Stimulated activated naive CD8-positive, alpha-beta T cell treated with anti-CD3 and anti-CD28 coated beads, Interleukin-15, Interleukin-2, amounts not matched to agents 100 ng/mL and 50 ng/mL, for 24 hours (primary cell): ENCODE results near the gene ANKRD60.

Experiments used
- H3K27ac Mint-ChIP-seq: one replicate; pipeline ENCODE4 v1.8.0; 2021; ENCODE audit warnings: mild to moderate bottlenecking, mixed read lengths
- H3K27me3 Mint-ChIP-seq: one replicate; pipeline ENCODE4 v1.8.0; 2021; ENCODE audit warnings: mixed read lengths
- H3K36me3 Mint-ChIP-seq: one replicate; pipeline ENCODE4 v1.8.0; 2021; ENCODE audit warnings: low read depth, mixed read lengths
- H3K4me1 Mint-ChIP-seq: one replicate; pipeline ENCODE4 v1.8.0; 2021; ENCODE audit warnings: low read depth, mixed read lengths
- H3K4me3 Mint-ChIP-seq: one replicate; pipeline ENCODE4 v1.8.0; 2021; ENCODE audit warnings: mild to moderate bottlenecking, mixed read lengths
- H3K9me3 Mint-ChIP-seq: one replicate; pipeline ENCODE4 v1.8.0; 2021; ENCODE audit warnings: mixed read lengths

ANKRD60 gene

DNA sequence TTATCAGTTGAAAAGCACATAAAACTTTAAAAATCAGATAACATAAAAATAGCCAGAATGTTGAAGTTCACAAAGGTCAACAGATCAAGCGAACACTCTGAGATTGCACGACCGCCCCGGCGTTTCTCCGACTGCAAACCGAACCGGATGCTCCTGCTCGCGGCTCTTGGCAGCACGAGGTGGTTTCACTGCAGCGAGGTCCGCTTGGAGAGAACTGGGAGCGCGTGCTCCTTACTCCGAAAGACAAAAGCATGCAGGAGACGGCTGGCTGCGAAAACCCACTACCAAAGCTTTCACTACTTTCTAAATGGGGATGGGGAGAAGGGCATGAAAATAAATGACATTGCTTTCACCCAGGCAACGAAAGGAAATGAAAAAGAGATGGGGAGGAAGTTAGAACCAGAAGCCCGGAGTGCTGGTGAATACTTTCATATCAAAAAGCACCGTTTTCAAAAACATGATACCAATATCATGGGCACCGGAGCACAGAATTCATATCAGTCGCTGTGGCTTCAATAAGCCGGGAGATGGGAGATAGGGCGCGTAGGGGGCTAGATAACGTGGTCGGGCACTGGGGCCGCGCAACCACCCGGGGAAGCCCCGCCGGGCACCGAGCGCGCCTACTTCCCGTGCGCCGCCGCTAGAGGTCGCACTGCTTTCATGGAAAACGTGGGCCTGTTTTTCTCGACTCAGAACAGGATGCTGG is 8.3 kb upstream of the ANKRD60 start:
- H3K27me3 Mint-ChIP-seq = no peaks in the 10 kb centered on the region
- H3K4me1 Mint-ChIP-seq = peaks cover 45% of the 10 kb centered on the region
- H3K27ac Mint-ChIP-seq = peak overlapping the region; percentile 94
- peak overlapping the region; percentile 84 for H3K4me3 Mint-ChIP-seq
- no peaks in the 10 kb centered on the region for H3K9me3 Mint-ChIP-seq
- H3K36me3 Mint-ChIP-seq = peaks cover 21% of the 10 kb centered on the region

DNA sequence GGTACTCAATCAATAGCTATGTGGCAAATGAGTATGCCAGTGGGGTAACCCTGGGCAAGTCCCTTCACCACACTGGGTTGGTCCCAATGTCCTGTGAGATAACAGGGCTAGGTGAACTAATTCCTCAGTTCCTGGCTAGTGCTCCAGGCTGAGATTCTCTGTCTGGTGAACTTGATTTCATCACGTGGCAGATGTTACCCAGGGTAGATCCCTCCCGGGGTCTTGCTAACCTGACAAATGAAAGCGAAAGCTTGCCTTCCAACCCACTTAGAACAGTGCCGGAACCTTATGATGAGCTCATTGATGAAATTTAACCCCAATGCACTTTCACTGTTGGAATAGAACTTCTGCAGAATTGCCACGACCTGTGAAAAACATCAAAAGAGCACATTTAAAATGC is 6.6 kb upstream of the ANKRD60 start:
- H3K27ac Mint-ChIP-seq = peak overlapping the region; percentile 78
- peaks cover 6% of the 10 kb centered on the region for H3K27me3 Mint-ChIP-seq
- no peaks in the 10 kb centered on the region for H3K9me3 Mint-ChIP-seq
- peaks cover 46% of the 10 kb centered on the region for H3K4me1 Mint-ChIP-seq
- peak overlapping the region; percentile 33 for H3K4me3 Mint-ChIP-seq
- peaks cover 30% of the 10 kb centered on the region for H3K36me3 Mint-ChIP-seq

DNA sequence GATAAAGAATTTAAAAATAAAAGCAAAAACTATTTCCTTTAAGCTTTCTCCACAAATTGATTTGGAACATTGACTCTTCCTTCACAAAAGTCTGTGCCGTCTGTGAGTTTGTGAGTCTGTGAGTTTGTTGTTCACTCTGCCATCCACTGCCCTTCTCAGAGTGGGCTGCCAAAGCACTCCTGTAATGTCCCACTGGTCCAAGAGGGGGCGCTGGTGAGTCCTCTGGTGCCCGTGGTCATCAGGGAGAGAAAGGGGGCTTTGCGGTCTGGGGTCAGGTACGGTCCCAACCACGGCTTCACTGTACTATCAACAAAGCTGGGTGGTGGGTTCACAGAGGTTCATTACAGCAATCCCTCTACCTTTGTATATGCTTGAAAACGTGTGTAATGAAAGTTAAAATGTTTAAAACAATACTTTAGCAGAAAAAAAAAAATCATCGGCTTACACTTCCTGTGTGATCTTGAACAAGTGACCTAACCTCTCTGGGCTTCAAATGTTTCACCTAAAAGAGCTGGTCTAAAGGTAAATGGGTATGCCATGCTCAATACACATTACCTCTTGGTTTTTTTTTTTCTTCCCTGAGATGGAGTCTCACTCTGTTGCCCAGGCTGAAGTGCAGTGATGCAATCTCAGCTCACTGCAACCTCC is 5.6 kb upstream of the ANKRD60 start:
- Mint-ChIP-seq H3K36me3 (peaks cover 37% of the 10 kb centered on the region), H3K4me1 (peaks cover 56% of the 10 kb centered on the region), H3K27ac (no peak overlapping the region), H3K9me3 (no peaks in the 10 kb centered on the region), H3K27me3 (peaks cover 16% of the 10 kb centered on the region), H3K4me3 (no peak overlapping the region)

DNA sequence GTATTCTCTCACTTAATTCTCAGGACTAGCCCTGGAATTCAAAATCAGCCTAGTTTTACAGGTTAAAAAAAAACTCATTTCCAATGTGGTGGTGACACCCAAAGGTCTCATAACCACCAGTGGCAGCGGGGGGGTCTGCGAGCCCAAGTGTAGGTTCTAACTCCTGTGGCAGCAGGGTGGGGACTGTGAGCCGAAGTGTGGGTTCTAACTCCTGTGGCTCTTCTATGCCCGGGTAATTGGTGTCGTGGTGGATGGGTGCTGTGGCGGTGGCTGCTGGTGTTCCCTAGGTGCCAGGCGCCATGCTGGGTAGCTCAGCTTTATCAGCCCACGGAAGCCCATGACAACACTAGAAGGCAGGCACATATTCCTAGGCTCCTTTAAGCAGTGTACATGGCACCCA is 4.9 kb upstream of the ANKRD60 start:
- Mint-ChIP-seq H3K36me3 (peaks cover 38% of the 10 kb centered on the region), H3K27ac (no peak overlapping the region), H3K9me3 (no peaks in the 10 kb centered on the region), H3K27me3 (peaks cover 20% of the 10 kb centered on the region), H3K4me3 (no peak overlapping the region), H3K4me1 (peaks cover 59% of the 10 kb centered on the region)

DNA sequence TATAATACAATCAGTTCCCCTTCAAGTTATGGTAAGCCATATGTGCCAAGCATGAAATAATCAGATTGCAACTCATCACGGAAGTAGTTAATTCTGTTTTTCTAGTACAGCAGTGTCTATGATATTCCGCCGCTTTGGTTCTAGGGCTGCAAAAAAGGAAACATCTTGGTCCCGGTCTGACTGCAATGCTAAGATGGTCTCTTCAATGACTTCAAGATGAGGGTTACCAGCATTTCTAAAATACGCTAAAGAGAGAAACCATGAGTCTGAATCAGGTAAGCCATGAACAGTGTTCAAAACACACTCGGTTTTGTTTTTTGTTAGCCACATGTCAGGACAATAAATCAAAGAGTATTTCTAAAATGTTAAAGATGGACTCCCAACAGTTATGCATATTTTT is 3.2 kb upstream of the ANKRD60 start:
- Mint-ChIP-seq H3K36me3 (peaks cover 40% of the 10 kb centered on the region), H3K9me3 (no peaks in the 10 kb centered on the region), H3K27me3 (peaks cover 35% of the 10 kb centered on the region), H3K27ac (no peak overlapping the region), H3K4me1 (peaks cover 48% of the 10 kb centered on the region), H3K4me3 (no peak overlapping the region)

DNA sequence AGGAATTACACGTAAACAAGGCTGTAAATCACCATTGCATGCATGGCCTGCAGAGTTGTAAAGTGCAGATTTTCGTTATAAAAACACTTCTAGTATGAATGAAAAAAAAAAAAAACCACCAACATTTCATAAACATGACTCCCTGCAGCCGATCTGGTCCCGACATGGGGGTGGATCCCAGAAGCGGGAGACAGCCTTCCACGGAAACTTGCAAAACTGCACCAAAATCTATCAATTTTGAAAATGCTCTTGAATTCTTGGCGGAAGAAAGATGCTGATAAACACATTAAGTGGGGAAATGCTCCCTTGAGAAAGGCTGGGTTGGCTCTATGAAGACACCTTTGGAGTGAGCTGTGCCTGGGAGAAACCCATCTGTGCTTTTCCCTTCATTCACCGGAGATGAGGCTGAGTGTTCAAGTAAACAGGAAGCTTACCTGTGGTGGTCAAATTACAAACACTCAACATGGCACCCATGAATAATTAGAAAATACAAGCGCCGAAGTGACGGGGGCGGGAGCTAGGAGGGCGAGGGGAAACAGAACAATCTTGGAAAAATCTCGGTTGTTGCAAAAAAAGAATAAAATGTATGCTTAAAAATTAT is 845 bp upstream of the ANKRD60 start:
- Mint-ChIP-seq H3K27me3 (peaks cover 57% of the 10 kb centered on the region), H3K4me3 (peak overlapping the region; percentile 74), H3K9me3 (no peaks in the 10 kb centered on the region), H3K4me1 (peaks cover 32% of the 10 kb centered on the region), H3K36me3 (peaks cover 35% of the 10 kb centered on the region), H3K27ac (peak overlapping the region; percentile 17)

DNA sequence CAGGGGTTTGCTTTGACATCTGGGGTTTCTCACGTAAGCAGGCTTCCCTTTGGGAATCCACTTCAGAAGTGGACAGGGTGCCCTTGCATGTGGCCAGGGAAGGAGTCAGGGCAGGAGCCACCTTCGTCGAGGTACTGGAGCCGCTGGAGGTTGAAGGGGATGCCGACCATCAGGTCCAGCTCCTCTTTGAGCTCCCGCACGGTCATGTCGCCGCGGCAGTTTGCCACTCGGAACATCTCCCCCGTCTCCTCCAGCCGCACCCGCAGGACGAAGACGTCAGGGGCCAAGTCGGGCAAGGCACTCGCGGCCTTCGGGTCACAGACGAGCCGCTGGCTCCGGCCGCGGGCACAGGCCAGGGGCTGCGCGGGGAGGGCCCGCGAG is 360 bp downstream of the ANKRD60 start:
- no peak overlapping the region for H3K27ac Mint-ChIP-seq
- peaks cover 31% of the 10 kb centered on the region for H3K36me3 Mint-ChIP-seq
- peak overlapping the region; percentile 42 for H3K4me3 Mint-ChIP-seq

DNA sequence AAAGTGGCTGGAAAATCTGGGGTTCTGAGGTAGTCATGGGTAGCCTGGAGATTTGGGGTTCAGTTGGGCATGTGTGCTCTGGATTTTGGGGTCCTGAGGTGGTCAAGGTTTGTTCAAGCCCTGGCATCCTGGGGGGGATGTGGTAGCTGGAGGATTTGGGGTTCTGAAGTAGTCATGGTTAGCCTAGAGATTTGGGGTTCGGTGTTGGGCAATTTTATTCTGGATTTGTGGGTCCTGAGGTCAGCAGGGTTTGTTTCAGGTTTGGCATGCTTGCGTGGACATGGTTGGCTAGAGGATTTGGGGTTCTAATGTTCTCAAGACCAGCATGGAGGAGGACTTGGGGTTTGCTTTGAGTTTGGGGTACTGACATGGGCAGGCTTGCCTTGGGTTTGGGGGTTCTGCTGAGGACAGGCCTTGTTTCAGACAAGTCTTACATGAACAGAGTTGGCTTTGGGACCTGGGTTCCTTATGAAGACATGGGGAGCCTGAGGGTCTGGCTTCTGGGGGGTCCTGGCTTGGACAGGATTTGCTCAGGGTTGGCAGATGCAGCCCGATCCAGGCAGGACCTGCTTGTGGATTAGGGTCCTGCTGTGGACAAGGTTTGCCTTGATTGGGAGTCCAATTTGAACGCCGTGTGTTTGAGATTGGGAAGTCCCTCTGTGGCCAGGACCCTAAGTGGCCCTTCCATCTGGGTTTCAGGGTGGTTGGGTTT is 906 bp downstream of the ANKRD60 start:
- Mint-ChIP-seq H3K4me3 (peak overlapping the region; percentile 42), H3K4me1 (peaks cover 38% of the 10 kb centered on the region), H3K27me3 (peaks cover 65% of the 10 kb centered on the region), H3K27ac (peak overlapping the region; percentile 21), H3K36me3 (peaks cover 30% of the 10 kb centered on the region), H3K9me3 (no peaks in the 10 kb centered on the region)

More for the DNA sequence above, 360 bp downstream of the ANKRD60 start:
- Mint-ChIP-seq H3K27me3 (peaks cover 59% of the 10 kb centered on the region), H3K9me3 (no peaks in the 10 kb centered on the region), H3K4me1 (peaks cover 38% of the 10 kb centered on the region)

DNA sequence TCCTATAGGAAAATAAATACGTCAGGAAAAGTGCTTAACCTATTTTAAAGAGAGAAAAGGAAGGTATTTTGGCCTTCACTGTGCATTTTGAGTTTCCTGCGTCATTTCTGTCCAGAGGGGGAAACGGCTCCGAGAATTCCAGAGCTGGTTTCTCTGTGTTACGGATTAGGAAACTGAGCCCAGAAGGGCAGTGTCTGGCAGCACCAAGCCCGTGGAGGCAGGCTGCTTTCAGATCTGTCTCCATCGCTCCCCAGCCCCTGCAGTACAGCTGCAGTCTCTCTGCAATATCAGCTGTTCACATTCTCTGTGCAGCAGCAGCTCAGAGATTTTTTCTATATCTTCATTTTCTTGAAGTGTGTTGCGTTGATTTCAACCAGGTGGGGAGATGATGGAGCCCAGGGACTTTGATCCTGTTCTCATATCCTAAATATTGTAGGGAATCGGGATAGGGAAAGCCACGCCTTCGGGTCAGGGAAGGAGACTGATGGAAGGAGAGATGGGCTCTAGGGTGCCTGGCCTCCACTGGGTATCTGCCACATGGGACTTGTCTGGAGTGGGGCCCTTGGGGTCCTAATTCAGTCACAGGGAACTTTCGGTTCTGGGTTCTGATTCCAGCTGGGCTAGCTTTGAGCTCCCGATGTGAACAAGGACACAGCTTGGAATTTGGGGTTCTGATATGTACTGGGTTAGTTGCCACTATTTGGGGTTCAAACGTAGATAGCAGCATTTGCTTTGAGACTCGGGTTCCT is 2.8 kb downstream of the ANKRD60 start:
- no peak overlapping the region for H3K27ac Mint-ChIP-seq

DNA sequence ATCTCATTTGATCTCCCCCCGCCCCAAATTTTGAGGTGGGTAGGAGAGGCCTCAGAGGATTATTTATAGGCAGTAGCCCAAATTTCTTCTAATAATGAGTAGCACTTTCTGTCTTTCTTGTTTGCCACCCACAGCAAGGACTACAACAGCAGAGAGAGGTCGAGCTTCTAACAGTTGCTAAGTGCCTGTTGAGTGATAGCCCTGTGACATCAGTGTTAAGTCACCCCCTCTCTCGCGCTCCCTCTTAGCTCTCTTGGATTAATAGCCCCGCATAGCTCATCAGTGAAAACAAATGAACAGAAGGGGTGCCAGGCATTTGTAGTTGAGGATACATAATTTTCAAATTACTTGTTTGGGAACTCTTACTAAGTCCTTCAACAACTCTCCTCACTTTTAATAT is 3.5 kb downstream of the ANKRD60 start:
- Mint-ChIP-seq H3K27me3 (peaks cover 79% of the 10 kb centered on the region), H3K4me1 (peaks cover 37% of the 10 kb centered on the region), H3K9me3 (no peaks in the 10 kb centered on the region), H3K36me3 (peaks cover 14% of the 10 kb centered on the region), H3K4me3 (no peak overlapping the region), H3K27ac (no peak overlapping the region)

More for the DNA sequence above, 2.8 kb downstream of the ANKRD60 start:
- peaks cover 20% of the 10 kb centered on the region for H3K36me3 Mint-ChIP-seq
- H3K4me1 Mint-ChIP-seq = peaks cover 38% of the 10 kb centered on the region
- no peaks in the 10 kb centered on the region for H3K9me3 Mint-ChIP-seq
- H3K4me3 Mint-ChIP-seq = no peak overlapping the region
- peaks cover 80% of the 10 kb centered on the region for H3K27me3 Mint-ChIP-seq

DNA sequence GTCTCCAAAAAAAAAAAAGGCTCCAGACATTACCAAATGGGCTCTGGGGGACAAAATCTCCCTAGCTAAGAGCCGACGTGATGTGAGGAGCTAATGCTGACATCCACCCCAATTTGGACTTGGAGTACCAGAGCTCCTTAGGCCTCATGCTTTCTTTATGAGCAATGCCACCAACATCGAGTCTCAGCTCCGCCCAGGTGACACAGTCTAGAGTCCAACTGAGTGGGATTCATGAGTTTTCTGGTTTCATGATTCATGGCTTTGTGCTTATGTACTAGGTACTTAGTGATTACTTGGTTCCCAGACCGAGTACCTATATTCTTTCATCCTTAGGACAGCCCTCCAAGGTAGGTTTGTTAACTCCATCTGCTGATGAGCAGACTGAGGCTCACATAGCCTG is 4.4 kb downstream of the ANKRD60 start:
- Mint-ChIP-seq H3K4me1 (peaks cover 28% of the 10 kb centered on the region), H3K27me3 (peaks cover 78% of the 10 kb centered on the region), H3K4me3 (no peak overlapping the region), H3K36me3 (peaks cover 10% of the 10 kb centered on the region), H3K27ac (no peak overlapping the region), H3K9me3 (peaks cover 3% of the 10 kb centered on the region)

DNA sequence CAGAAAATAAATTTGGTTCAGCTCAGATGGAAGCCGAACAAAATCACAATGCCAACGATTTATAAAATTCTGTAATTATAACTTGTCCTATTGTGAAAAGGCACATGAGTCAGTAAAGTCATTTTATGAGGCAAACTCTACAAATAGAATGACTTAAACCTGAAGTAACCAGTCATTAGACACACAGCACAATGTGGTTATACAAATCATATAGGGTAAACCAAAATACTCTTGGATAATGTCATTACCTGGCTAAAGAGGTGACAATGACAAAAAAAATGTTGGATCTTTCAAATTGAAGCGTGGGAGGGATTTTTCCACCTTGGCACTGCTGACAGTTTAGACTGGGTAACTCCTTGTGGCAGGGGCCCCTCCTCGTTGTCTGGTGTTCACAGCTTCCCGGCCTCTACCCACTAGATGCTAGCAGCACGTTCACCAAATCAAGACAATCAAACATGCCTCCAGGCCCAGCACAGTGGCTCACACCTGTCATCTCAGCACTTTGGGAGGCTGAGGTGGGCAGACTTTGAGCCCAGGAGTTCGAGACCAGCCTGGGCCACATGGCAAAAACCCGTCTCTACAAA is 5.0 kb downstream of the ANKRD60 start:
- H3K27me3 Mint-ChIP-seq = peaks cover 80% of the 10 kb centered on the region

DNA sequence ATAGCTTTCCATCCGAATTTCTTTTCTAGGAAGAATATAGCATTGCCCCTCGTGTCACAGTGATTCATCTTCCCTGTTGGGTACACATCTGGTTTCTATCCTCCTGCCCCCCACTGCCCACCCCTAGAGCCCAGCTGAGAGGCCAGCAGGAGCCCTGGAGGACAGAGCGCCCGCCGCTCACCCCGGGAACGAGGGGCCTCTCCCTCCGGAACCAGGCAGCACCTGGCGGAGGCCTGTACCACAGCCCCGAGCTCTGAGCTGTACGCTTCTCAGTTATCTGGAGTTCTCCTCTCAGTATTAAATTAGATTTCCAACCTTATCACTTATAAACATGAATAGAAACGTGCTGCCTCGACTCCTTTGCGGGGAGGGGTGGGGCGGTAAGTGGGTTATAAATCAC is 6.0 kb downstream of the ANKRD60 start:
- Mint-ChIP-seq H3K27ac (no peak overlapping the region), H3K36me3 (peaks cover 9% of the 10 kb centered on the region), H3K4me1 (peaks cover 17% of the 10 kb centered on the region), H3K27me3 (peaks cover 82% of the 10 kb centered on the region), H3K9me3 (peaks cover 6% of the 10 kb centered on the region), H3K4me3 (no peak overlapping the region)

More for the DNA sequence above, 5.0 kb downstream of the ANKRD60 start:
- no peak overlapping the region for H3K4me3 Mint-ChIP-seq
- H3K9me3 Mint-ChIP-seq = peaks cover 6% of the 10 kb centered on the region
- H3K27ac Mint-ChIP-seq = no peak overlapping the region
- H3K4me1 Mint-ChIP-seq = peaks cover 22% of the 10 kb centered on the region
- peaks cover 9% of the 10 kb centered on the region for H3K36me3 Mint-ChIP-seq

DNA sequence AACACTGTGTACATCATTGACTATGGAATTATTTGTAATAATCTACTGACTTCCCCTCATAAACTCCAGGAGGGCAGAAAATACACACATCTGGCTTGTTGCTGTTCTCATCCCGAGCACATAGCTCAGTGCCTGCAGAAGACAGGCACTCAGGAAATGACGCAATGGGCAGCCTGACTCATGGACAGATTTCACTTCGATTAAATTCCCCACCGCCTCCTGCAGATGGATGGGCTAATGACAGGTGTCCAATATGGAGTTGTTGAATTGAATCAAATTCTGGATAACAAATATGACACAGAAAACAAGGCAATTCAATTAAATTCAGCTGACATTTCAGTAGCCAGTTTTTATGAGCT is 9.1 kb downstream of the ANKRD60 start:
- Mint-ChIP-seq H3K27ac (no peak overlapping the region), H3K27me3 (peaks cover 58% of the 10 kb centered on the region), H3K4me1 (peaks cover 11% of the 10 kb centered on the region), H3K4me3 (no peak overlapping the region), H3K9me3 (peaks cover 6% of the 10 kb centered on the region), H3K36me3 (peaks cover 4% of the 10 kb centered on the region)
